ENCODE measurements around the gene GALNT9. TPM values are rescaled to one million over a fixed set of nuclear protein-coding genes. Genes with fewer than 3 reads are reported as not detected.

Gene GALNT9
- polyA plus RNA-seq, 2 of the 4 experiments (the other 2 are of a cell fraction), result 0.66 to 2.8 TPM

DNA sequence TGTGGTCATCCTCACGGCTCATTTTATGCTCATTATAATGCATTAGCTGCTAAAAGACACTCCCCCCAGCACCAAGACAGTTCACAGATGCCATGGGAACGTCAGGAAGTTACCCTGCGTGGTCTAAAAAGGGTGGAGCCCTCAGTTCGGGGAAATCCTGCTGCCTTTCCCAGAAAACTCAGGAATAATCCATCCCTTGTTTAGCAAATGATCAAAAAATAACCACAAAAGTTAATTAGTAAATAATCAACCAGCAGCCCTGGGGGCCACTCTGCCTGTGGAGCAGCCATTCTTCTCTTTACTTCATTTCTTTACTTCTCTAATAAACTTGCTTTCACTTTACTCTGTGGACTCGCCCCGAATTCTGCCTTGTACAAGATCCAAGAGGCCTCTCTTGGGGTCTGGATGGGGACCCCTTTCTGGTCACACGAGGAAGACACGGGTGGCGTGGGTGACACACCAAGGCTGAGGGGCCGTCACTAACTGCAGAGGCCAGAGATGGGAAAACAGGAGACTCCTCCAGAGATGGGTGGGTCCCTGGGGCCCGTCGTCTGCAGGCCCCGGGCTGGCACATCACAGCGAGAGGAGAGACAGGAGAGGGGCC lies 119.7 kb downstream of the GALNT9 start:
- Histone ChIP-seq H3K9me3 (no peaks in the 10 kb centered on the region), H3K4me2 (no peak overlapping the region), H3K27ac (no peak overlapping the region), H3K4me1 (no peaks in the 10 kb centered on the region), H3K4me3 (no peak overlapping the region)
- WGBS (ENCODE audit: missing lambda C conversion rate), result 48% methylated on average over 14 of the region's 14 CpGs
- ChIA-PET POLR2A (no interaction called here), CTCF (interaction anchor here (0.8 to 1.5 kb wide), 4 partner anchors 10 to 21 kb away, joined by 4 to 5 read pairs (median 5); no protein-coding TSS in a partner anchor)
- FAIRE-seq, result no peak
- DNase-seq (ENCODE audit: low read depth in 1 of 2, low spot score in 1 of 2), result no peak
- TF ChIP-seq FOSB (CRISPR knock-in tag; IDR thresholded peaks at IDR 0.05) (no peak), FOXS1 (CRISPR knock-in tag; IDR thresholded peaks at IDR 0.05) (no peak), BHLHE40 (IDR thresholded peaks at IDR 0.05; ENCODE audit: low read depth, low read length) (no peak), ESRRA (IDR thresholded peaks at IDR 0.05; ENCODE audit: borderline replicate concordance, low read length) (no peak), ZSCAN20 (CRISPR knock-in tag; IDR thresholded peaks at IDR 0.05) (no peak), ZC3H11A (IDR thresholded peaks at IDR 0.05) (no peak), TP53 (CRISPR knock-in tag; IDR thresholded peaks at IDR 0.05) (no peak), EHMT2 (IDR thresholded peaks at IDR 0.05; ENCODE audit: low read depth) (no peak), ZNF302 (CRISPR knock-in tag; IDR thresholded peaks at IDR 0.05) (no peak)
- TF ChIP-seq, protein P1, sequence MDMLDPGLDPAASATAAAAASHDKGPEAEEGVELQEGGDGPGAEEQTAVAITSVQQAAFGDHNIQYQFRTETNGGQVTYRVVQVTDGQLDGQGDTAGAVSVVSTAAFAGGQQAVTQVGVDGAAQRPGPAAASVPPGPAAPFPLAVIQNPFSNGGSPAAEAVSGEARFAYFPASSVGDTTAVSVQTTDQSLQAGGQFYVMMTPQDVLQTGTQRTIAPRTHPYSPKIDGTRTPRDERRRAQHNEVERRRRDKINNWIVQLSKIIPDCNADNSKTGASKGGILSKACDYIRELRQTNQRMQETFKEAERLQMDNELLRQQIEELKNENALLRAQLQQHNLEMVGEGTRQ (IDR thresholded peaks at IDR 0.05), result no peak
- TF ChIP-seq, protein P2, sequence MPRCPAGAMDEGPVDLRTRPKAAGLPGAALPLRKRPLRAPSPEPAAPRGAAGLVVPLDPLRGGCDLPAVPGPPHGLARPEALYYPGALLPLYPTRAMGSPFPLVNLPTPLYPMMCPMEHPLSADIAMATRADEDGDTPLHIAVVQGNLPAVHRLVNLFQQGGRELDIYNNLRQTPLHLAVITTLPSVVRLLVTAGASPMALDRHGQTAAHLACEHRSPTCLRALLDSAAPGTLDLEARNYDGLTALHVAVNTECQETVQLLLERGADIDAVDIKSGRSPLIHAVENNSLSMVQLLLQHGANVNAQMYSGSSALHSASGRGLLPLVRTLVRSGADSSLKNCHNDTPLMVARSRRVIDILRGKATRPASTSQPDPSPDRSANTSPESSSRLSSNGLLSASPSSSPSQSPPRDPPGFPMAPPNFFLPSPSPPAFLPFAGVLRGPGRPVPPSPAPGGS (IDR thresholded peaks at IDR 0.05), result no peak
- ATAC-seq, result no peak

DNA sequence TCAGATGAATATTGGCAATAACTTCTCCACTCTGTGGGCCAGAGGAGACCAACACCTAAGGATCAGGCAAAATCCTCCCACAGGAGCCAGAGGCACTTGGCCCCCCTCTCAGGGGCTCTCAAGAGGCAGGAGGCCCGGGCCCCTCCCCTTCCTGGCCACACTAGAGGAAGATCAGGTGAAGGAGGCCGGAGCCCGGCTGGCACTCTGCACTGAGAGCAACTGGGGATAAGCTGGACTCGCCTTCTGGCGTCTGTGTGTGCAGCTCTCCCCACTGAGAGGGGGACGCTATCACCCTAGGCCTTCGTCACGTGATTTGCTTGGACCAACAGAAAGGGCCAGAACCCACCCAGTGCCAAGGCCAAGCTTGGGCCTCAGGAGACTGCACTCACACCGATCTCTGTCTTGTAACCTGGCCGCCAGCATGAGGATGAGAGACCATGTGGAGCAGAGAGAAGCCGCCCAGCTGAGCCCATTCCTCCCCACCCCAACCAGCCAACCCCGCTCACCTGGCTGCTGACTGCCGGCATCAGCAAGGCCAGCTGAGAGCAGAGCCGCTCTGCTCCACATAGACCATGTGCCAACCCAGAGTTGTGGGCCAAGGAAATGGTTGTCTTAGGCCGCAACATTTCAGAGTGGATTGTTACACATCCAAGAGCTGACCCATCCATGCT lies 121.1 kb downstream of the GALNT9 start:
- Histone ChIP-seq H3K4me3 (no peak overlapping the region), H3K4me2 (no peak overlapping the region), H3K4me1 (no peaks in the 10 kb centered on the region), H3K9me3 (no peaks in the 10 kb centered on the region), H3K27ac (no peak overlapping the region)
- ATAC-seq (no peak), DNase-seq (ENCODE audit: low read depth in 1 of 2, low spot score in 1 of 2) (no peak), FAIRE-seq (no peak)
- TF ChIP-seq MAZ (IDR thresholded peaks at IDR 0.05; ENCODE audit: borderline replicate concordance, low read depth, low read length) (no peak), NFE2L2 (conservative IDR thresholded peaks at IDR 0.05; ENCODE audit: low read length) (no peak), MYC (IDR thresholded peaks at IDR 0.05; ENCODE audit: borderline replicate concordance, low read length) (no peak), RAD21 (conservative IDR thresholded peaks at IDR 0.05 in 1 of 2, IDR thresholded peaks at IDR 0.05 in 1 of 2) (no peak), CBX2 (IDR thresholded peaks at IDR 0.05; ENCODE audit: borderline replicate concordance, low read depth) (no peak), HEYL (CRISPR knock-in tag; IDR thresholded peaks at IDR 0.05) (no peak), ESRRA (IDR thresholded peaks at IDR 0.05; ENCODE audit: borderline replicate concordance, low read length) (no peak), FOSL2 (IDR thresholded peaks at IDR 0.05) (no peak), FOSL2 (CRISPR knock-in tag; IDR thresholded peaks at IDR 0.05) (no peak), SREBF2 (IDR thresholded peaks at IDR 0.05) (no peak), POLR2A (IDR thresholded peaks at IDR 0.05; ENCODE audit: low read length) (no peak), HOXB13 (CRISPR knock-in tag; IDR thresholded peaks at IDR 0.05; ENCODE audit: low read depth) (no peak)
- TF ChIP-seq, protein P2 (IDR thresholded peaks at IDR 0.05), result no peak
- TF ChIP-seq, protein P3, sequence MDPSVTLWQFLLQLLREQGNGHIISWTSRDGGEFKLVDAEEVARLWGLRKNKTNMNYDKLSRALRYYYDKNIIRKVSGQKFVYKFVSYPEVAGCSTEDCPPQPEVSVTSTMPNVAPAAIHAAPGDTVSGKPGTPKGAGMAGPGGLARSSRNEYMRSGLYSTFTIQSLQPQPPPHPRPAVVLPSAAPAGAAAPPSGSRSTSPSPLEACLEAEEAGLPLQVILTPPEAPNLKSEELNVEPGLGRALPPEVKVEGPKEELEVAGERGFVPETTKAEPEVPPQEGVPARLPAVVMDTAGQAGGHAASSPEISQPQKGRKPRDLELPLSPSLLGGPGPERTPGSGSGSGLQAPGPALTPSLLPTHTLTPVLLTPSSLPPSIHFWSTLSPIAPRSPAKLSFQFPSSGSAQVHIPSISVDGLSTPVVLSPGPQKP (IDR thresholded peaks at IDR 0.05; ENCODE audit: low read depth, low read length), result no peak
- TF ChIP-seq, protein P1 (IDR thresholded peaks at IDR 0.05), result no peak
- TF ChIP-seq, protein P4, sequence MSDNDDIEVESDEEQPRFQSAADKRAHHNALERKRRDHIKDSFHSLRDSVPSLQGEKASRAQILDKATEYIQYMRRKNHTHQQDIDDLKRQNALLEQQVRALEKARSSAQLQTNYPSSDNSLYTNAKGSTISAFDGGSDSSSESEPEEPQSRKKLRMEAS (IDR thresholded peaks at IDR 0.05), result no peak
- CTCF ChIA-PET, result interaction anchor here (1.2 to 1.3 kb wide), 2 partner anchors 11 to 15 kb away, joined by 3 to 5 read pairs; no protein-coding TSS in a partner anchor
- POLR2A ChIA-PET, result no interaction called here
- WGBS (ENCODE audit: missing lambda C conversion rate), result 84% methylated on average over 14 of the region's 15 CpGs

Measured in A549 (cell line).